MV-4-11 (cell line): ENCODE results near the gene CSNK1A1L.
"Not testable (repeated sequence)": the region's sequence is repeated elsewhere in the genome, so short reads cannot be mapped to it uniquely, and the experiment has no call there.

Experiments
- DNase-seq: peaks from one replicate; lab custom pipeline; 2025; lab: John Stamatoyannopoulos, UW

CSNK1A1L gene

GRCh38 chr13:37058910-37059847 lies 46.3 kb downstream of the CSNK1A1L start, which contains the start of gene SUPT20H:
Gene SUPT20H, minus strand, starts transcription at chr13:37059688. Its CDS starts 8,198 bp downstream, at chr13:37051490.
- peak; percentile 83 for DNase-seq

GRCh38 chr13:37056228-37056627 lies 49.2 kb downstream of the CSNK1A1L start:
- DNase-seq = not testable (repeated sequence)
